ENCODE measurements around the gene LSAMP.

LSAMP gene

GRCh38 chr3:116394365-116394764 is 50.9 kb downstream of the LSAMP start:
- Mint-ChIP-seq H3K4me1 (no peaks in the 10 kb centered on the region), H3K27me3 (no peaks in the 10 kb centered on the region), H3K27ac (no peak overlapping the region), H3K36me3 (no peaks in the 10 kb centered on the region), H3K4me3 (no peak overlapping the region), H3K9me3 (no peaks in the 10 kb centered on the region)

DNA sequence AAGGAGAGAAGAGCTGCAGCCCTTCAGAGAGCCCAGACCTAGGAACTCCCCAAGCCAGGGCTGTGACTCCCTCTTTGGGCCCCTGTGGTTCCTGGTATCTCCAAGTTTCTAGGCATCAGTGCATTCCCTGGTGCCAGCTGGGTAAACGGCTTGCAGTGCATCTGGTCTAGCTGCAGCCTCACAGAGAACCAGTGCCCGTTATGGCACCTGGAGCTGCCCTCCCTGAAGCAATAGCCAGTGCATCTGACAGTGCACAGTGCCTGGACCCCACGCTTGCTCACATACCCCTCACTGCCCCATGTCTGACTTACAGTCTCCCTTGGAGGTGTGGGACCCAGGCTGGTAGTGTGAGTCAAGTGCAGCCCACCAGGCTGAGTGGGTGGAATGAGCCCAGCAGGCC is 52.1 kb downstream of the LSAMP start:
- no peak overlapping the region for H3K4me3 Mint-ChIP-seq
- H3K4me1 Mint-ChIP-seq: no peaks in the 10 kb centered on the region
- no peak overlapping the region for H3K27ac Mint-ChIP-seq
- no peaks in the 10 kb centered on the region for H3K27me3 Mint-ChIP-seq
- no peaks in the 10 kb centered on the region for H3K36me3 Mint-ChIP-seq
- H3K9me3 Mint-ChIP-seq: no peaks in the 10 kb centered on the region

DNA sequence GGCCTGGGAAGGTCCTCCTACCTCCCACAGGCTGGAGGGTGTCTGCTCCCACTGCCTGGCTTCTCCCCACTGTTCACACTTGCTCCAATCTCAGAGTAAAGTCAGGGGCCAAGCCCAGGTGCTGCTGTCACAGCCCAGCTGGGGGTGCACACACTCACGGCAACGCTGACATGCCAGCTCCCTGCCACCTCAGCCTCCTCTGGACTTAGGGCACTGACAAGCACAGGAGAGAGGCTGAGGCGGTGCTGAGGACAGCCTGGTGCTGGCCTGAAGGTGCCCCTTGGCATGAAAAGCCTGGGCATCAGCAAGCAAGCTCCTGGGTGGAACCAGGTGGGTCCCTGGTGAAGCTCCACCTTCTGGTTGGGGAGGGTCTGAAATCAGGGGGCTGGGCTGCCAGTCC is 53.0 kb downstream of the LSAMP start:
- no peak overlapping the region for H3K27ac Mint-ChIP-seq
- no peaks in the 10 kb centered on the region for H3K9me3 Mint-ChIP-seq
- H3K27me3 Mint-ChIP-seq: no peaks in the 10 kb centered on the region
- H3K4me3 Mint-ChIP-seq: no peak overlapping the region
- H3K36me3 Mint-ChIP-seq: no peaks in the 10 kb centered on the region
- H3K4me1 Mint-ChIP-seq: no peaks in the 10 kb centered on the region

- Mint-ChIP-seq H3K27me3 (no peaks in the 10 kb centered on the region), H3K9me3 (no peaks in the 10 kb centered on the region), H3K27ac (no peak overlapping the region), H3K4me3 (no peak overlapping the region), H3K36me3 (no peaks in the 10 kb centered on the region), H3K4me1 (no peaks in the 10 kb centered on the region)
These were observed 53.7 kb downstream of the LSAMP start for GRCh38 chr3:116391296-116392201.

DNA sequence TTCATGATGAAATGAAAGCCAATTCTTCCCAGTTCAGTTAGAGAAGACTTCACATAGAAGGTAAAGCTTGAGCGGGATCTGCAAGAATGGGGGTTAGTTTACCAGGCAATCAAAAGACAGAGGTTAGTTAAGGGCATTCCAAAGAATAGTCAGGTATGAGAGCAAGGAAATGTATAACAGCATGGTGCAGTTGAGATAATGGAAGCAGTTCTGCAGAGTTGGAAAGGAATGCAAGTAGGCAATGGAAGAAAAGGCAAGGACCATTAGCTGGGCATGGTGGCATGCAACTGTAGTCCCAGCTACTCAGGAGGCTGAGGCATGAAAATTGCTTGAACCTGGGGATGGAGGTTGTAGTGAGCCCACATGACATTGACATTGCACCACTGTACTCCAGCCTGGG is 55.0 kb downstream of the LSAMP start:
- no peaks in the 10 kb centered on the region for H3K9me3 Mint-ChIP-seq
- no peak overlapping the region for H3K4me3 Mint-ChIP-seq
- no peaks in the 10 kb centered on the region for H3K4me1 Mint-ChIP-seq
- no peak overlapping the region for H3K27ac Mint-ChIP-seq
- no peaks in the 10 kb centered on the region for H3K27me3 Mint-ChIP-seq
- no peaks in the 10 kb centered on the region for H3K36me3 Mint-ChIP-seq

DNA sequence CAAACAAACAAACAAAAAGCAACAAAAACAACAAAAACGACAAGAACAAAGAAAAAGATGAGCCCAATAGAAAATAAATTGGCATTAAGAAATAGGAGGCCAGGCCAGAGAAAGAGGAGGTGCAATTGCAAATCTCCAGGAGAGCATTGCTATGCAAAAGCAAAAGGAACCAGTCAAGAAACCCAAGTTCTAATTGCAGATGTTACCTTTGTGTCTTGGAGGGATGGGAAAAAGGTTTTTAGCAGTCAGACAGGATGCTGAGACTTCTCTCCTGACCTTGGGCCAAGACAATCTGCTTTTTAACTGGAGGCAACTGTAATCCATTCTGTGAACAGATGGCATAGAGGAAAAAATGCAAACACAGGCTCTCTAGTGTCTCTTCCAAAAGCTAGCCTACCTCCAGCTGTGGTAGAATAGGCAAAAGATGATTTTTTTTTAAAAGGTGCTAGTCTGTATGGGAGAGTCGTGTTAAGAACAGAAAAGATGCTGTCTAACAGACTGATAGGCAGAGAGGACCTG is 56.4 kb downstream of the LSAMP start:
- Mint-ChIP-seq H3K4me3 (no peak overlapping the region), H3K27ac (no peak overlapping the region), H3K4me1 (no peaks in the 10 kb centered on the region), H3K9me3 (peaks cover 6% of the 10 kb centered on the region), H3K36me3 (no peaks in the 10 kb centered on the region), H3K27me3 (peaks cover 1% of the 10 kb centered on the region)

DNA sequence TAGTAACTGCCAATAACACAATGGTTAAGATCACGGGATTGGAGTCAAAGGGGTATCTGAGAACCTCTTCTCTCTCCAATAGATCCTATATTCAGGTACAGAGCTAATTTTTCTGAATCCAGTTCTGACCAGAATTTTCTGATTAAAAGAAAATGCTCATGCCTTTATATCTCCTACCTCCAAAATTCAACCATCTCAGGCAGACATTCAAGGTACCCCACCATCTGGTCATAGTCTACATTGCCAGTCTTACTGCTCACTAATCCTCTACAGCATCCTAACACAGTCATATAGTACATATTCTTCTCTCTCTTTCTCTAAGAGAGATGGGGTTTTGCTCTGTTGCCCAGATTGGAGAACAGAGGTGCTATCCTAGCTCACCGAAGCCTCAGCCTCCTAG is 59.1 kb downstream of the LSAMP start:
- Mint-ChIP-seq H3K9me3 (peaks cover 10% of the 10 kb centered on the region), H3K27ac (no peak overlapping the region), H3K4me1 (no peaks in the 10 kb centered on the region), H3K4me3 (no peak overlapping the region), H3K27me3 (peaks cover 1% of the 10 kb centered on the region), H3K36me3 (no peaks in the 10 kb centered on the region)

GRCh38 chr3:116384717-116385116 is 60.6 kb downstream of the LSAMP start:
- no peaks in the 10 kb centered on the region for H3K4me1 Mint-ChIP-seq
- H3K27me3 Mint-ChIP-seq: peaks cover 1% of the 10 kb centered on the region
- H3K4me3 Mint-ChIP-seq: no peak overlapping the region
- H3K36me3 Mint-ChIP-seq: no peaks in the 10 kb centered on the region
- no peak overlapping the region for H3K27ac Mint-ChIP-seq
- peaks cover 10% of the 10 kb centered on the region for H3K9me3 Mint-ChIP-seq

DNA sequence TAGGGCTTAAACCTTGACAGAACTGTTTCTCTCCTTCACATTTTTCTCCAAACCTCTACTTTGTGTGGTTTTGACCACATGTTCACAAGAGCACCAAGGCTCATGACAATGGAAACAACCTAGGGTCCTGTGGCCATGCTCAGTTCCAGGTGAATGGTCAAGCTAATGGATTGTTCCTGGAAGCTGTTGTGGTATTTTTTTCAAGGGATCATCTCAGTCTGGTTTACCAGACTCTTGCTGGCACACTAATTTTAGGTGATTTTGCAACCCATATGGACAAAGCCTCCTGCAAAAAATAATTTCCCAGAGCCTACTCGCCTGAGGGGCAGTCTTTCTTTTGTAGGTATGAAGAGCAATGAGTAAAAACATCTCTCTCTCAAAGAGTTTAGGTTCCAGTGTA is 67.2 kb downstream of the LSAMP start:
- Mint-ChIP-seq H3K27ac (no peak overlapping the region), H3K27me3 (no peaks in the 10 kb centered on the region), H3K4me3 (no peak overlapping the region), H3K4me1 (no peaks in the 10 kb centered on the region), H3K36me3 (no peaks in the 10 kb centered on the region), H3K9me3 (no peaks in the 10 kb centered on the region)

DNA sequence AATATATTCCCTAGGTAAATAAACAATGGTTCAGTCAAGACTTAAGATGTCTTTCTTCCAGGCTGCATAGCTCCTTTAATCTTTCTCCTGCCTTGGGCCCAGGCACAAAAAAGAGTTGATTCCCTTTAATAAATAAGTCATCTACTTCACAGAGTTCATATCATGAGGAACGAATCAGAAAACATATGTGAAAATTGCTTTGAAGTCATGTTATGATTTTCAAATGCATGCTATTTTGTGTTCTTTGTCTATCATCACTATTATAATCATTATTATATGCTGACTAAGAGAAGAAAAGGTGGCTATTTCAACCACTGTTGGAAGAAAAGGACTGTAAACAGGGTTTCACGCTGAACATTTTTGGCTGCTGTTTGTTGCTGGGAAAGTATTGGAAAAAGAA is 70.4 kb downstream of the LSAMP start:
- peaks cover 5% of the 10 kb centered on the region for H3K9me3 Mint-ChIP-seq
- no peak overlapping the region for H3K27ac Mint-ChIP-seq
- H3K4me1 Mint-ChIP-seq: no peaks in the 10 kb centered on the region
- H3K36me3 Mint-ChIP-seq: no peaks in the 10 kb centered on the region
- H3K4me3 Mint-ChIP-seq: no peak overlapping the region
- no peaks in the 10 kb centered on the region for H3K27me3 Mint-ChIP-seq

DNA sequence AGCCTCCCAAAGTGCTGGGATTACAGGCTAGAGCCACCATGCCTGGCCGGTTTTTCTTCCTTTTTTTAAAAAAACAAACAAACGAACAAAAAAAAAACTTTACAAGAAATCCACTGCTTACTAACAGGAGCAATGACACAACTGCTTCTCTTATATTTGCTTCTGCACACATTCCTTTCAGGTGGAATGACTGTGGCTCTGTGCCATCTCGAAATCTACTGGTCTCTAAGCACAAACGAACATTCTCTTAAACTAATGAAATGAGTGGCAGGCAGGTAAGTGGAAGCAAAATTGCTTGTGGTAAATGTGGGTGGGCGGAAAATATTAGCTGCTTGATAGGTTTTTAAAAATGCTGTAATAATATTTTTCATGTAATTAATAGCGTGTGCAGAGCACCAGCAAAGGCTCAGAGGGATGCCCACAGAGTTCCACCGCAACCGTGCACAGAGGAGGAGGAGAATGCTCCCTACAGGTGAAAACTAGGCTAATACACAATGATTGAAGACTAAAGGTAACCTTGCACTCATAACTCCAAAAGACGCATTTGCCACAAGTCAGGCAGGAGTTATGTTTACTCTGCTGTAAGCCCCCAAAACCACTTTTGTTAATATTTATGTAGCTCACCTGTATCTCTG is 77.4 kb downstream of the LSAMP start:
- Mint-ChIP-seq H3K27me3 (no peaks in the 10 kb centered on the region), H3K4me1 (no peaks in the 10 kb centered on the region), H3K36me3 (no peaks in the 10 kb centered on the region), H3K9me3 (peaks cover 5% of the 10 kb centered on the region), H3K4me3 (no peak overlapping the region), H3K27ac (no peak overlapping the region)

- H3K9me3 Mint-ChIP-seq: peaks cover 5% of the 10 kb centered on the region
- no peaks in the 10 kb centered on the region for H3K27me3 Mint-ChIP-seq
- H3K27ac Mint-ChIP-seq: no peak overlapping the region
- no peaks in the 10 kb centered on the region for H3K4me1 Mint-ChIP-seq
- no peak overlapping the region for H3K4me3 Mint-ChIP-seq
- H3K36me3 Mint-ChIP-seq: no peaks in the 10 kb centered on the region
These were observed 89.2 kb downstream of the LSAMP start for GRCh38 chr3:116356056-116356455.

DNA sequence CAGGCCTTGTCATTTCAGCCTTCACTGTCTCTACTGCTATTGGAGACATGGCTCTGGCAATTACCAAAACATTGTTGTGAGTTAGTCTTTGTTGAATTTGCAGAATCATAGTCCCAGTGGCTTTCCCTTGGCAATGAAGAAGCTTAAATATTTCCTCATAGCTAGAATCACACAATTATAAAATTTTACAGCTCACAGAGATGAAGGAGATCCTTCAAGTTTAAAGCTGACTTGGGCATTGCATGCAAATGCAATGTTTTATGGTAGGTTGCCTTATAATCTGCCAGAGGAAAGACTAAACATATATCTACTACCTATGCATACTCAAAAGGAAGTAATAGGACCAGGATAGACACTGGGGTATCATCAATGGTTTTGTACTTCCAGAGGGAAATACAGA is 90.9 kb downstream of the LSAMP start:
- H3K36me3 Mint-ChIP-seq: no peaks in the 10 kb centered on the region
- H3K27ac Mint-ChIP-seq: no peak overlapping the region
- H3K4me3 Mint-ChIP-seq: no peak overlapping the region
- H3K9me3 Mint-ChIP-seq: peaks cover 5% of the 10 kb centered on the region
- no peaks in the 10 kb centered on the region for H3K4me1 Mint-ChIP-seq
- H3K27me3 Mint-ChIP-seq: no peaks in the 10 kb centered on the region

- no peak overlapping the region for H3K4me3 Mint-ChIP-seq
- H3K36me3 Mint-ChIP-seq: no peaks in the 10 kb centered on the region
- no peaks in the 10 kb centered on the region for H3K27me3 Mint-ChIP-seq
- H3K27ac Mint-ChIP-seq: no peak overlapping the region
- H3K9me3 Mint-ChIP-seq: no peaks in the 10 kb centered on the region
- no peaks in the 10 kb centered on the region for H3K4me1 Mint-ChIP-seq
These were observed 95.1 kb downstream of the LSAMP start for GRCh38 chr3:116350119-116350733.

- Mint-ChIP-seq H3K27ac (no peak overlapping the region), H3K27me3 (no peaks in the 10 kb centered on the region), H3K36me3 (no peaks in the 10 kb centered on the region), H3K4me1 (no peaks in the 10 kb centered on the region), H3K9me3 (no peaks in the 10 kb centered on the region), H3K4me3 (no peak overlapping the region)
These were observed 97.1 kb downstream of the LSAMP start for GRCh38 chr3:116348216-116348615.

GRCh38 chr3:116342499-116342898 is 102.8 kb downstream of the LSAMP start:
- H3K4me1 Mint-ChIP-seq: no peaks in the 10 kb centered on the region
- no peaks in the 10 kb centered on the region for H3K36me3 Mint-ChIP-seq
- no peak overlapping the region for H3K27ac Mint-ChIP-seq
- H3K27me3 Mint-ChIP-seq: no peaks in the 10 kb centered on the region
- peaks cover 6% of the 10 kb centered on the region for H3K9me3 Mint-ChIP-seq
- H3K4me3 Mint-ChIP-seq: no peak overlapping the region
